H1 (cell line): ENCODE data around the gene INVS. TPM values are rescaled to one million over a fixed set of nuclear protein-coding genes. Genes with fewer than 3 reads are reported as not detected.

Experiments used
- CHD1 ChIP-seq: IDR thresholded peaks from 2 replicates; pipeline ENCODE4 v1.6.1; 2012; ENCODE audit warnings: low read depth, low read length, improper control_type of control experiment
- CHD7 ChIP-seq: fragments of 300-600 bp; sonication (generic); IDR thresholded peaks from 2 replicates; pipeline ENCODE4 v1.7.1; 2012; ENCODE audit warnings: low read length, moderate library complexity, mild to moderate bottlenecking, inconsistent platforms; ENCODE audit not compliant: insufficient replicate concordance
- CTCF ChIP-seq, 3 experiments: IDR thresholded peaks; 1 replicate in 2 of 3; 2 replicates in 1 of 3; pipeline versions ENCODE4 v1.5.1 to v1.6.1; 2011; ENCODE audit warnings: low read length in 3 of 3, mild to moderate bottlenecking in 3 of 3, inconsistent platforms in 2 of 3, low read depth in 1 of 3, moderate library complexity in 1 of 3; ENCODE audit not compliant: insufficient read depth in 1 of 3; ENCODE audit errors: control extremely low read depth in 1 of 3
- HDAC2 ChIP-seq, 2 experiments: fragments of 300-600 bp in 1 of 2; sonication (generic) in 1 of 2; IDR thresholded peaks; 2 replicates each; pipeline ENCODE4 v1.6.1; 2011 to 2012; ENCODE audit warnings: low read depth in 2 of 2, low read length in 2 of 2, mild to moderate bottlenecking in 2 of 2, moderate library complexity in 2 of 2, borderline replicate concordance in 1 of 2, inconsistent platforms in 1 of 2
- RFX5 ChIP-seq: IDR thresholded peaks from 2 replicates; pipeline ENCODE4 v1.6.1; 2011; ENCODE audit warnings: low read depth, low read length, improper control_type of control experiment, borderline replicate concordance
- RNF2 ChIP-seq: fragments of 200-900, 300-1000 bp; sonication (generic); IDR thresholded peaks from 2 replicates; pipeline ENCODE4 v1.7.1; 2016; ENCODE audit warnings: borderline replicate concordance, low read depth, mild to moderate bottlenecking, antibody characterized with exemption, low read length; ENCODE audit not compliant: poor library complexity, severe bottlenecking; ENCODE audit errors: missing control alignments
- polyA plus RNA-seq, 7 experiments: library from polyadenylated mRNA; depleted of rRNA in 3 of 7; stranded (reverse) in 5 of 7; unstranded in 2 of 7; fragments of >200 nt in 5 of 7; fragments of 200-250 nt in 2 of 7; gene quantifications; 1 replicate in 5 of 7; 2 replicates in 1 of 7; 4 replicates in 1 of 7; pipeline versions ENCODE4 v1.2.1 to v1.2.3, GENCODE V29; 2011 to 2013; ENCODE audit warnings: missing spikeins in 2 of 7, mixed read lengths in 2 of 7
- total RNA-seq: library from RNA; stranded (reverse); fragmentation: NEBNext Ultra II Directional; extraction: Animal tissue kit (Norgen Biotek cat#: 25700); gene quantifications from 2 replicates; pipeline ENCODE4 v1.2.1, GENCODE V29; 2021

Gene INVS
- total and polyA plus RNA-seq, 2 of the 8 experiments (the other 6 are each of a cell fraction or from before 2014, with no cell fraction given) = 4.1 to 6.9 TPM

- TF ChIP-seq CHD7 (no peak), CHD1 (no peak), HDAC2 (IDR thresholded peaks at IDR 0.05; ENCODE audit: borderline replicate concordance in 1 of 2, low read depth in 2 of 2, low read length in 2 of 2) (no peak), RNF2 (no peak), RFX5 (no peak), CTCF (IDR thresholded peaks at IDR 0.05; ENCODE audit: control extremely low read depth in 1 of 3, insufficient read depth in 1 of 3, low read depth in 1 of 3, low read length in 3 of 3) (no peak)
- TF ChIP-seq, all 59 proteins: peak for 0
Observed at GRCh38 chr9:100104314-100104713, 5.3 kb downstream of the INVS start (continued).
